GM18520 (cell line): Measurements from ENCODE around the gene SYF2.
A peak's percentile ranks its signal among the peaks of the same experiment; 100 is the strongest.
"Not testable (repeated sequence)": the region's sequence is repeated elsewhere in the genome, so short reads cannot be mapped to it uniquely, and the experiment has no call there.

ENCODE experiments used
- ATAC-seq: cut with Tn5 transposase; IDR thresholded peaks from one replicate; pipeline ENCODE4 v1.9.1; 2021; ENCODE audit not compliant: unreplicated experiment

The SYF2 gene

DNA sequence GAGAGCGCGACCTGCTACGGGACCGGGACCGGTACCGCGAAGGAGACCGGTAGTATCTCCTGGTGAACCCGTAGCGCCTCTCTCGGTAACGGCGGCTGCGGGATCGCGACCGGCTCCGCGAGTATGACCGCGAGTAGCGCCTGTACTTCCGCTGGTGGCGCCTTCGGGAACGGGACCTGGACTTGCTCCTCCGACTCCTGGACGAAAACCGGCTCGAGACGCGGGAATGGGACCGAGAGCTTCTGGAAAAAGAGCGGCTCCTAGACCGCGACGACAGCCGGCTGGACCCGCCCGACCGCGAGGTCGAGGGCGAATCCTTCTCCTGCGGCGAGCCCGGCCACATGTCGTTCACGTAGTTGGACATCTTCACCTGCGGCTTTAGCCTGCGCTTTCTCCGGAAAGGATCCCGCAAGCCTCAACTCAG is 14.3 kb upstream of the SYF2 start:
- ATAC-seq = no peak

DNA sequence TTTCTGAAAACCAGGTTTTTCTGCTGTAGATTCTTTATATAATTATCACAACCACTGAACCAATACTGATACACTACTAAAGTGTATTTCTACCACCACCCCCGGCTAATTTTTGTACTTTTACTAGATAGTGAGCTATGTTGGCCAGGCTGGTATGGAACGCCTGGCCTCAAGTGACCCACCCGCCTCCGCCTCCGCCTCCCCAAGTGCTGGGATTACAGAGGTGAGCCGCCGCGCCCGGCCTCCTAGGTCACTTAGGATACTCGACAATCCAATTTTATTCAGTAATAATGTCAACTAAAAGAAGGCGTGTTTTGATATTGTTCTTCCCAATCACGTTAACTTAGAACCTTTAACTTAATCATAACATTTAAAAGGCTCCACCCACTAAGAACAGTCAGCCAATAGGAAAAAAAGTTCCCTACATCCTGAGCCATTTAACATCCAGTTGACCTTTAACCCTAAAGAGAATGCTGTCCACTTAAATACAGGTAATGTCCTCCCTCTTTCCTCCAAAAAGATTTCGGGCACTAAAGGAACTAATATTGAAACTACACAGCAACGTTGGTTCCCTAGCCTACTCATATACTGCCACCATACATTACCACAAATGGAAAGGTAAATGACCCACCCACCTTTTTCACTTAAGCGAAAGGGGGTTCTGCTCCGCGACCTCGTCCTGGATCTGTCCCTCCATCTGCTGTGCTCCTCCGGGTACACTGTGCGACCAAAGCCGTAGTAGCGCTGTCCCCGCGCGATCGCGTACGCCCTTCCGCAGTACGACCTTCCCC is 13.7 kb upstream of the SYF2 start:
- ATAC-seq = no peak

DNA sequence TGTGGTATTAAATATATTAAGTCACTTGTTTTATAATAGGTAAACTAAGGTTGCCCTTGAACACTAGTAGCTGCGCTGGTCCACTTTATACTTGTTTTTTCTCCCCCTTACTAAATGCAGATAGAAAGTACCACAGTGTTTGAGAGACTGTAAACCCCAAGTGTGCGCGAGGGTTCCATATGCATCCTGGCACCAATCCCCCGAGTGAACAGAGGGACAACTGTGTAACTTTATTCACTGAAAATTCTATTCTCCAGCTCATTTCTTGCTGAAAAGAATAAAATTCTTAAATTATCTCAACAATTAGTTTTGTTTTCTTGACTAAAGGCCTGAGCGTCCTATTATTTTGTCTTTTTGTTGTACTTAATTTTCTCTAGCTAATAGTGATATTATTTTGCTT is 13.1 kb upstream of the SYF2 start:
- ATAC-seq = no peak

DNA sequence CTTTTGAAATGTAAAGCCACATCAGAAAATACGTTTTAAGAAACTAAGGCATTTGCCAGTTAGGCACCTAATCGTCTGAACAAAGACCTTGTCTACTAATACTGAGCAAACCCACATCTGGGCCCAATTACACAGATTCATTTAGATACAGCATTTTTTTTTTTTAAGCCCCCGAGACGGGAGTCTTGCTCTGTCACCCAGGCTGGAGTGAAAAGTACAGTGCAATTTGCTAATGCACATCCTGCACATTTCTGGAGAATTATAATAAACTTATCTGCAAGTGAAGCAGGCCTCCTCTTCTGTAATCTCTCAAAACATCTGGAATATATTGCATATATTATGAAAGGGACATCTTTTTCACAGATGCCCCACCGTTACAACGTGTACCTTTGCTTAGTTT is 11.6 kb upstream of the SYF2 start:
- ATAC-seq = no peak

DNA sequence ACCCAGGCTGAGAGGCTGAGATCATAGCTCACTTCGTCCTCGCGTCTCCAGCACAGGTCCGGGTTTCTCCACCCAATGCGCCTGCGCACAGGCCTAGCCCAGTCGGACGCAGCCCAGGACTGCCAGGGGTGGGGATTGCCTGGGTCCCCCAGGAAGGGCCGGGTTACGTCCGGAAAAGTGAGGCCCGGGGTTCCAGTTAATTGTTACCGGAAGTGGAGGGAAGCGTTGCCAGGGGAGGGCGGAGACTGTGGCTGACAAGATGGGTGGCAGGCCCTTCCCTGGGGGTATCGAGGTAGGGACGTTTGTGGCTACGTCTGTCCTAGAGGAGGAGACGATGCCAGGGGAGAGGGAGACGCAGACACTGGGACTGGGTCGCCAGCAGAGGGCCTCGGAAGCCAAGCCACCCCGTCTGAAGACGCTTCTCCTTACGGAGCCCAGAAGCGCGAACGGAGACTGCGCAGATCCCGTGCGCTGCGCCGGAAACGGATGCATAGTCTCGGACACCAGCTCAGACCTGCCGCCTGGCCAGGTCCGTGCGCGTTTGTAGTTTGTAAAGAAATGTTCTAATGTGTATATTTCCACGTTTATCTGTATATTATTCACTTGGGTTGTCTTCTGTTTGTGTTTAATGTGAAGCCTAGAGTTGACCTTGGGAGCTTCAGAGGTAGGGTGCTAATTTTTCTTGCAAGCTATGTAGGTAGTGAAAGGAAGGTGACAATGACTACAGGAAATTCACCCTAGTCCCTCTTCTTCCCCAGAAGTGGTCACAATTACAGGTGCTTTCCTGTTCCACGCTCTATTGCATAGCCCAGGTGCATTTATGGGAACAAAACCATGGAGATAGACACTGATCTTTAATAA is 7.6 kb upstream of the SYF2 start:
- peak; percentile 58 for ATAC-seq

DNA sequence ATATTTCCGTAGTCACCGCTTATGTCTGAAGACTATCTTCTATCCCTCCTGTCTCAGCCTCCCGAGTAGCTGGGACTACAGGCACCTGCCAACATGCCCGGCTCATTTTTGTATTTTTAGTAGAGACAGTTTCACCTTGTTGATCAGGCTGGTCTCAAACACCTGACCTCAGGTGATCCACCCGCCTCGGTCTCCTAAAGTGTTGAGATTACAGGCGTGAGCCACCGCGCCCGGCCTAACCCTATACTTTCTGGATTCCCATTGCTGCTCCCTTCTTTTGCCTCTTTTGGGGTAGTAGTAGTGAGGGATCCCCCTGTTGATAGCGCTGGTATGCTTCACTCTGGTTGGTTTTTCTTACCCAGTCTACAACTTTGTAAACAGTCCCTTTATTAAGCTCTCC is 5.7 kb upstream of the SYF2 start:
- ATAC-seq = no peak

DNA sequence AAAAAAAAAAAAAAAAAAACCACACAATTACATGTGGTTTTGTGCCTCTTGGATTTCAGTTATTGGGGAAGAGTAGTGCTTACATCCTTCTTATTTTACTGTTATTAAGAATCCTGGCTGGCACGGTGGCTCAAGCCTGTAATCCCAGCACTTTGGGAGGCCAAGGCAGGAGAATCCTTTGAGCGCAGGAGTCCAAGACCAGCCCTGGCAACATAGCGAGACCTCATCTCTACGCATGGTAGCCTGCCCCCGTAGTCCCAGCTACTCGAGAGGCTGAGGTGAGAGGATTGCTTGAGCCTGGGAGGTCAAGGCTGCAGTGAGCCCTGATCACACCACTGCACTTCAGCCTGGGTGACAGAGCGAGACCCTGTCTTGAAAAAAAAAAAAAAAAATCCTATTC is 4.0 kb upstream of the SYF2 start:
- ATAC-seq = not testable (repeated sequence)

DNA sequence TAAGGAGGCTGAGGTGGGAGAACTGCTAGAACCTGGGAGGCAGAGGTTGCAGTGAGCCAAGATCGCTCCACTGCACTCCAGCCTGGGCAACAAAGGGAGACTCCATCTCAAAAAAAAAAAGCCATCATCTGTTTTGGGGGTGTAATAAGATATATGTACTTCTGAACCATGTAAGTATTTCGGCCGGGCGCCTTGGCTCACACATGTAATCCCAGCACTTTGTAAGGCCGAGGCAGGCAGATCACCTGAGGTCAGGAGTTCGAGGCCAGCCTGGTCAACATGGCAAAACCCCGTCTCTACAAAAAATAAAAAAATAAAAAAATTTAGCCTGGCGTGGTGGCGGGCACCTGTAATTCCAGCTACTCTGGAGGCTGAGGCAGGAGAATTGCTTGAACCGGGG is 3.1 kb upstream of the SYF2 start:
- ATAC-seq = not testable (repeated sequence)

DNA sequence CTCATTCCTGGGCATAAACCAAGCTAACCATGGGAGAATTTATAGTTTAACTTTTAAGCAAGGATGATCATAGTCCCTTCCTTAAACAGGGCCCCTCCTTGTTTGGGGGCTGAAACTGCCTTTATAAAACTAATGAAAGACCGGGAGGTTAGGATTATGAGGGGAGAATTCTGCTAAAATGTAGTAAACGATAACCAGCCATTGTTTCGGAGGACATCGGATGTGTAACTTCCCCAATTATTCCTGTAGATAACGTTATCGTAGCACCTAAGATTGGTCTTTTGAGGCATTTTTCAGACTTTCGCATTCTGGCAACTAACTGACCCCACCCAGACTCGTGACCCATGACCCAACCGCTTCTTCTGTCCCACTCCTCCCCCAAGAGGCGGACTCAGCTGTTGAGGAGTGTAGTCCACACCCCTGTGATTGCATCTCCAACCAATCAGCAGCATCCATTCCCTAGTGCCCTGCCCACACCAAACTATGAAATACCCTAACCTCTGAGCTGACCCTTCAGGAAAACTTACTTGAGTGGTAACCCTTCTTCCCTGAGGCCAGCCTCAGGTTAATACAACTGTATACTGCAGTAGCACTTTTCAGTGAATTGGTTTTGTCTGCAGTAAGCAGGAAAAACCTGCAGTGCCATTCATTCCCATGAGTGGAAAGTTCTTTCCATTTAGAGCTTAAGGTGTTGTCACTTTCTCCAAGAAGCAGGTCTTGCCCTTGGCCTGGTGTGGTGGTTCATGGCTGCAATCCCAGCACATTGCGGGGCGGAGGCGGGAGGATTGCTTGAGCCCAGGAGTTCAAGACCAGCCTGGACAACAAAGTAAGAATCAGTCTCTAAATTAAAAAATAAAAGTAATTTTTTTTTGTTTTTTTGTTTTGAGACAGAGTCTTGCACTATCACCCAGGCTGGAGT is 823 bp upstream of the SYF2 start:
- peak; percentile 41 for ATAC-seq

DNA sequence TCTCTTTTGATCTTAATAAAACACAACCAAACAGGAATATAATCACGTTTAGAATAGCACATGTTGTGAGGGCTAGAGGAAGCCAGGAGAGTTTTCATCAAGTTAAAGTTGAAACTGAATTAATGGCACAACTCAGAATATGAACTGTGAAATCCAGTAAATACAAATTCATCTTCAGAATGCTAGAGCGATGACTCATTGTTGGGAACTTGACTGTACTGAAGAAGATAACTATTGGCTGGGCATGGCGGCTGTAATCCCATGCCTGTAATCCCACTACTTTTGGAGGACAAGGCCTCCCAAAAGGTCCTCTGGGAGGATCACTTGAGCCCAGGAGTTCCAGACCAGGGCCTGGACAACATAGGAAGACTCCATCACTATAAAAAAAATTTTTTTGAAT is 8.8 kb downstream of the SYF2 start:
- no peak for ATAC-seq

DNA sequence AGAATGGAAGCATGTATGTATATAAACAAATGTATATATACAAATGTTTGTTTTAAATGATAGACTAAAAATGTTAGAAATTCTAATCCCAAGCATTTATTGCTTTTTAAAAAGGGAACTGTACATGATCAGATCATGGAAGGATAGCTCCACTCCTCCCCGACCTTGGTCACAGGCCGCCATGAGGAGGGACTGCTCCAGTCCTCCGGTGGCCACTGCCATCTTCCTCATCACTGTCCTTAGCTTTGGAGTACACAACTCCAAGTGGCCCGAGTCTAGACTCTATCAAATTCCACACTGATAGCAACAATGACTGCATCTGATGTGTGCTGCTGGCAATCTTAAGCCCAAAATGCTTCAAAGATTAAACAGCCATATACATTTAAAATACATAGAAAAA is 9.7 kb downstream of the SYF2 start:
- ATAC-seq = no peak

DNA sequence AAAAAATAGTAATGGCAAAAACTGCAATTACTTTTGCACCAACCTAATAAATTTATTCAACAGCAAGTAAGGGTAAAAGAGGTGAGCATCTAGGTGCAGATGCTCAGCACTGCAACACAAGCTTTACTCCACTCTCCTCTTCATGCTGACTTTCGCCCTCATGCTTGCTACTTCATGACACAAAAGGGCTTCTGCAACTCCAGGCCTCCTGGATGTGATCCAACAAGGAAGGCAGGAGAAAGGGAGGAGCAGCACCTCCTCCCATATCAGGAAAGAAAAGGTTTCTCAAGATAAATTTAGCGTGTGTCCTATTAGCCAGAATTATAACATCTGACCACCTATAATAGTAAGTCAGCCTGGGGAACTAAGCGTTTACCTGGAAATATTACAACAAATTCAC is 11.6 kb downstream of the SYF2 start:
- ATAC-seq = no peak

DNA sequence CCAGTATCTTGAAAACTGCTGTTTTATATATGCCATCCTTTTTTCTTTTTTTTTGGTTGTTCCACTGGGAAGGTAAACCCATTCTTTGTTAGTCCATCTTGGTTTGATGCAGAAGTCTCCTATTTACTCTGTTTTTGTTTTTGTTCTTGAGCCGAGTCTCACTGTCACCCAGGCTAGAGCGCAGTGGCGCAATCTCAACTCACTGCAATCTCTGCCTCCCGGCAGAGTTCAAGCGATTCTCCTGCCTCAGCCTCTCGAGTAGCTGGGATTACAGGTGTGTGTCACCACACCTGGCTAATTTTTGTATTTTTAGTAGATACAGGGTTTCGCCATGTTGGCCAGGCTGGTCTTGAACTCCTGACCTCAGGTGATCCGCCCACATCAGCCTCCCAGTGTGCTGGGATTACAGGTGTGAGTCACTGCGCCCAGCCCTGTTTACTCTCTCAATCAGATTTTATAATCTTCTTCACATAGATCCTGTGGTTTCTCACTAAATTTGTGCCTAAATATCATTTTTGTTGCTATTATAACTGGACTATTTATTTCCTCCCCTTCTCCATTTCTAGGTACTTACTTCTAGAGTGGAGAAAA is 12.5 kb downstream of the SYF2 start:
- no peak for ATAC-seq

DNA sequence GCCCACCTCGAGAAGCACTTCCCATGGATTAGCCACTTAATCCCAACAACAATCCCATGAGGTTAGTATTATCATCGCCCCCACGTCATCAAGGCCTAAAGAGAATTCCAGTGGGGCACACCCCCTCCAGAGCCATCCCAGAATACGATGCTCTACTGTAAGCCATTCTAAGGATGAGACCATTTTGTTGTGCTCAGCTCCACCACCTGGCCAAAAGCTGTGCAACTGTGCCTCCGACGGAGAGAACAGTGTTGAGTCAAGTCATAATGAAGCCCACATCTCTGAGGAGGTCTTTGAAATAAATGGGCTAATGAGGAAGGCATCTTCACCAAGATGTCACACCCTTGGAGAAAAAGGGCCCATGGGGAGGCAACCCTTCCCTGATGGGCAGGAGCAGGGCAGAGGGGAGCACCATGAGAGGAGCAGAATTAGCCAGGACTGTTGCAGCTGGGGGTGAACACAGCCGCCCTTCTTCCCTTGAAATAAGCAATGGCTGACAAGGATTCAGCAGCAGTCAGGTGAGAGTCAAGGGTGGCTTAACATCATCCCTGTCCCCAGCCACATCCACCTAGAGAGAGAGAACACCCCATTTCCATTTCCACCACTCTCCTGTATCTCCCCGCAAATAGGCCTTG is 14.6 kb downstream of the SYF2 start:
- no peak for ATAC-seq

DNA sequence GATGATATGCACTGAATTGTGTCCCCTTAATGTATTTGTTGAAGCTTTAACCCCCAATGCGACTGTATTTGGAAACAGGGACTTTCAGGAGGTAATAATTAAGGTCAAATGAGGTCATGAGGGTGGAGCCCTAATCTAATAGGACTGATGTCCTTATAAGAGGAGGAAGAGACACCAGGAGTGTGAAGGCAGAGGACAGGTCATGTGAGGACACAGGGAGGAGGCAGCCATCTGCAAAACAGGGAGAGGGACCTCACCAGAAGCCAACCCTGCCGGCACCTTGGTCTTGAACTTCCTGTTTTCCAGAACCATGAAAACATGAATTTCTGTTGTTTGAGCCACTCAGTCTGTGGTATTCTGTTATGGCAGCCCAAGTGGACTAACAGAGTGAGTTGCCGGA is 15.3 kb downstream of the SYF2 start:
- no peak for ATAC-seq

DNA sequence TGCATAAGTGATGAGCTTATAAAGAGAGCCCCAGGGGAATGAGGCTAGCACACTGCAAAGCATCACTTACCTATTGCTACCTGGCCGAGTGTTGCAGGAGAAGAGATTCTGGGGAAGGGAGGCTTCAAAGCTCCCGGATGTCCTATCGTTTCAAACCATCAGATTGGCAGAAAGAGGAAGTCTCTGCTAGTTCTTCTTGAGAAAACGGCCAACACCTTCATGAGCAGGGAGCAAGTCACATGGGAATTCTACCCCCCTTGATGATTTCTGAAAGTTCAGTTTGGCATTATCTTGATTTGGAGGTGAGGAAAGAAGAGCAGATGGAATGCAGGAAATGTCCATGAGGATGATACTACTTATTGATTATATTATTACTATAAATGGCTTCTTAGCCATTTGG is 16.2 kb downstream of the SYF2 start:
- no peak for ATAC-seq

DNA sequence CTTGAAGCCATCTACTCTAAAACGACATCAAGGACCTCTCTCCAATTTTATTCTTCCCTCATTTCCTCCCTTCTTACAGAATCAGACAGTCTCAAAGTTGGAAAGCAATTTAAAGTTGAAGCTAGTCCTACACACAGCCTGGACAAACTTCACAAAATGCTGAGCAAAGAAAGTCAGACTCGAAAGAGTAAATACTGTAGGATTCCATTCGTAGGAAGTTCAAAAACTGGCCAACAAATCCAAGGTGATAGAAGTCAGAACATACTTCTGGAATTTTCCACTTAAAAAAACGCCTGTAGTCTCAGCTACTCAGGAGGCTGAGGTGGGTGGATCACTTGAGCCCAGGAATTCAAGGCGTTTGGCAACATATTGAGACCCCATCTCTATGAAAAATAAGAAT is 19.6 kb downstream of the SYF2 start:
- ATAC-seq = no peak

DNA sequence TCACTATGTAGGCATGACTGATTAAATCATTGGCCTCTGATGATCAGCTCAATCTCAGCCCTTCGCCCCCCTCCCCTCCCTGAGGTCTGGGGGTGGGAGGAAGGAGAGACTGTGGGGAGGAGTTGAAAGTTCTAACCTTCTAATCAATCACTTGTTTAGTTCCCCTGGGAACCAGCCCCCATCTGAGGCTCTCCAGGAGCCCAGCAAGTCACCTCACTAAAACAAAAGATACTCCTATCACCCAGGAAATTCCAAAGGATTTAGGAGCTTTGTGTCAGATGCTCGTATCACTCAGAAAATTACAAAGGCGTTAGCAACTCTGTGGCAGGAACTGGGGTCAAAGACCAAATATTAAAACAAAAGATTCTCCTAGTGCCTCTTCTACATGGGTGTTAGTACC is 21.6 kb downstream of the SYF2 start:
- no peak for ATAC-seq

DNA sequence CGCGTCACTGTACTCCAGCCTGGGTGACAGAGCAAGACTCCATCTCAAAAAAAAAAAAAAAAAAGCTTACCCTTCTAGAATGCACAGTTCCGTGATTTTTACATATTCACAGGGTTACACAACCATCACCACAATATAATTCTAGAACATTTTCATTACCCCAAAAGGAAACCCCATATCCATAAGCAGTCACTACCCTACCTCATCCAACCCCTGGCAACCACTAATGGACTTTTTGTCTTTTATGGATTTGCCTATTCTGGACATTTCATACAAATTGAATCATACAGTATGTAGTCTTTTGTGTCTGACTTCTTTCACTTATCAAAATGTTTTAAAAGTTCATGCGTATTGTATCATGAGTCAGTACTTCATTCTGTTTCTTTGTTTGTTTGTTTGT is 22.8 kb downstream of the SYF2 start:
- no peak for ATAC-seq

DNA sequence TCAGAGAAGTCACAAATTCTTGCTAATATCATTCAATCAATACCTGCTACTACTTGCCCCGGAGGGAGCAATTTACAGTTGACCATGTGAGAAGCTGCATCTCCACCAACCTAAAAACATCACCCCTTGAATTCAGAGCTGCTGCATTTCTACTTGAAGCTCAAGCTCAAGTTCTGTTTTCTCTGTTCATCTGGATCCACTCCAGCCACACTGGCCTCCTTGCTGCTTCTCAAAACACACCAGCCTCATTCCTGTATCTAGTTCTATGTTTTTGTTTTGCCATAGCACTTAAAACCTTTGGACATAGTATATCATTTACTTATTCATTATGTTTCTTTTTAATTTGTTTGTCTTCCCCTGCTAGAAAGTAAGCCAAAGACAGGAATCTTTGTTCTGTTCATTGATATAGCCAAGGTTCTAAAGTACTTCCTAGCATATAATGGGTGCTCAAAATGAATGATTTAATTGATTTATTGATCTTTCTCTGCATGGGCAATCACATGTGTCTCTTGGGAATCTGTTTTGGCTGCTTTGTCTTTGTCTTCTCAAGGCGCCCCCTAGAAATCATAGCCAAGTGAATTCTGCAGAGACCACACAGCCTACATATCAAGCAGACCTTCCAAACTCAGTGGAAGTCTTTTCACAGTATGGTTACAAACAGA is 23.6 kb downstream of the SYF2 start:
- ATAC-seq = no peak
